HepG2 (cell line): ENCODE data around the gene HSPA1B. TPM values are rescaled to one million over a fixed set of nuclear protein-coding genes. Genes with fewer than 3 reads are reported as not detected.
A peak's percentile ranks its signal among the peaks of the same experiment; 100 is the strongest.

Source experiments
- ATRX ChIP-seq: sonication (generic); formaldehyde crosslinking; IDR thresholded peaks from 2 replicates; pipeline ENCODE4 v1.4.0; 2020; ENCODE audit warnings: missing genetic modification reagents, borderline replicate concordance
- CBX1 ChIP-seq: IDR thresholded peaks from one replicate; pipeline ENCODE4 v1.6.1; 2016; ENCODE audit warnings: antibody characterized with exemption, low read depth
- CHD4 ChIP-seq: fragments of 200-600 bp; sonication (generic); IDR thresholded peaks from 2 replicates; pipeline ENCODE4 v1.7.0; 2017; ENCODE audit warnings: mild to moderate bottlenecking, low read length, borderline replicate concordance
- FUBP1 ChIP-seq: sonication (generic); formaldehyde crosslinking; IDR thresholded peaks from 2 replicates; pipeline ENCODE4 v1.5.1; 2020; ENCODE audit warnings: missing genetic modification reagents, mild to moderate bottlenecking, borderline replicate concordance
- MXI1 ChIP-seq: IDR thresholded peaks from 3 replicates; pipeline ENCODE4 v1.6.1; 2012; ENCODE audit warnings: low read depth, low read length, inconsistent platforms, borderline replicate concordance
- NR0B2 ChIP-seq: sonication (generic); formaldehyde crosslinking; IDR thresholded peaks from 2 replicates; pipeline ENCODE4 v1.4.0; 2020; ENCODE audit warnings: mild to moderate bottlenecking, missing genetic modification reagents
- PCBP2 ChIP-seq: fragments of 200-400 bp; formaldehyde crosslinking; optimal IDR thresholded peaks from 2 replicates; pipeline ENCODE3; 2018; ENCODE audit warnings: low read length, low read depth; ENCODE audit not compliant: poor library complexity, severe bottlenecking
- PITX1 ChIP-seq: sonication (generic); formaldehyde crosslinking; IDR thresholded peaks from 2 replicates; pipeline ENCODE4 v1.5.1; 2020; ENCODE audit warnings: mild to moderate bottlenecking, missing genetic modification reagents
- POLR2AphosphoS2 ChIP-seq: IDR thresholded peaks from 2 replicates; pipeline ENCODE4 v1.6.1; 2011; ENCODE audit warnings: low read depth, low read length, improper control_type of control experiment
- RBFOX2 ChIP-seq: fragments of 200-400 bp; formaldehyde crosslinking; IDR thresholded peaks from 2 replicates; pipeline ENCODE4 v1.6.1; 2017; ENCODE audit warnings: low read depth, mild to moderate bottlenecking, low read length
- SETDB1 ChIP-seq: sonication (generic); formaldehyde crosslinking; IDR thresholded peaks from 2 replicates; pipeline ENCODE4 v1.5.1; 2020; ENCODE audit warnings: missing genetic modification reagents, mild to moderate bottlenecking, borderline replicate concordance
- SMARCE1 ChIP-seq: fragments of 450-650 bp; IDR thresholded peaks from 2 replicates; pipeline ENCODE4 v1.6.1; 2017; ENCODE audit warnings: borderline replicate concordance
- SP1 ChIP-seq, 2 experiments: fragments of 450-650 bp in 1 of 2; sonication (generic) in 1 of 2; formaldehyde crosslinking in 1 of 2; IDR thresholded peaks; 2 replicates each; pipeline versions ENCODE4 v1.4.0 to v1.6.1; 2016 to 2020; ENCODE audit warnings: missing genetic modification reagents in 1 of 2
- SP4 ChIP-seq: sonication (generic); formaldehyde crosslinking; IDR thresholded peaks from 2 replicates; pipeline ENCODE4 v1.8.1; 2023; ENCODE audit warnings: mild to moderate bottlenecking, missing genetic modification reagents
- ZBTB25 ChIP-seq: IDR thresholded peaks from 2 replicates; pipeline ENCODE4 v1.6.1; 2018; ENCODE audit warnings: missing genetic modification reagents
- ZBTB7A ChIP-seq: sonication (generic); formaldehyde crosslinking; IDR thresholded peaks from 2 replicates; pipeline ENCODE4 v1.8.0; 2022; ENCODE audit warnings: mild to moderate bottlenecking, missing genetic modification reagents
- ZIK1 ChIP-seq: sonication (generic); formaldehyde crosslinking; IDR thresholded peaks from 2 replicates; pipeline ENCODE4 v1.5.0; 2020; ENCODE audit warnings: mild to moderate bottlenecking, low read depth, missing genetic modification reagents, borderline replicate concordance
- ZNF18 ChIP-seq: sonication (generic); formaldehyde crosslinking; IDR thresholded peaks from 2 replicates; pipeline ENCODE4 v1.8.0; 2022; ENCODE audit warnings: mild to moderate bottlenecking, missing genetic modification reagents; ENCODE audit not compliant: insufficient replicate concordance
- ZNF207 ChIP-seq: fragments of 450-650 bp; IDR thresholded peaks from 2 replicates; pipeline ENCODE4 v1.6.1; 2016; ENCODE audit warnings: antibody characterized with exemption, borderline replicate concordance
- ZNF274 ChIP-seq: sonication (generic); formaldehyde crosslinking; IDR thresholded peaks from 2 replicates; pipeline ENCODE4 v1.5.1; 2020; ENCODE audit warnings: mild to moderate bottlenecking, missing genetic modification reagents
- polyA plus RNA-seq, 8 experiments: library from polyadenylated mRNA; depleted of rRNA in 3 of 8; stranded (reverse) in 7 of 8; unstranded in 1 of 8; fragments of >200 nt; fragmentation: Illumina TruSeq in 4 of 8; extraction: Trizol in 4 of 8; gene quantifications; 2 replicates each; pipeline versions ENCODE4 v1.2.1 to v1.2.3, GENCODE V29; 2011 to 2016; ENCODE audit warnings: low read depth in 4 of 8, missing spikeins in 1 of 8, mixed read lengths in 1 of 8; ENCODE audit not compliant: insufficient read depth in 1 of 8
- total RNA-seq, 5 experiments: library from RNA; depleted of rRNA; stranded (reverse); fragments of >200 nt; fragmentation: Illumina TruSeq; extraction: Trizol; gene quantifications; 2 replicates each; pipeline ENCODE4 v1.2.3, GENCODE V29; 2016; ENCODE audit warnings: low read depth in 1 of 5
- TF ChIP-seq, protein P1 (sequence below): sonication (generic); formaldehyde crosslinking; IDR thresholded peaks from 2 replicates; pipeline ENCODE4 v1.8.1; 2023; ENCODE audit warnings: mild to moderate bottlenecking, missing genetic modification reagents, borderline replicate concordance

The HSPA1B gene
- total and polyA plus RNA-seq, 2 of the 13 experiments (the other 11 are each of a cell fraction or from before 2014, with no cell fraction given) = 26.0 to 186 TPM

GRCh38 chr6:31795616-31796298 is 31.8 kb upstream of the HSPA1B start, which contains the start of gene VARS1 (continued):
- TF ChIP-seq, protein P1, sequence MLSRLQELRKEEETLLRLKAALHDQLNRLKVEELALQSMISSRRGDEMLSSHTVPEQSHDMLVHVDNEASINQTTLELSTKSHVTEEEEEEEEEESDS = no peak
- TF ChIP-seq SETDB1 (no peak), PITX1 (peak; percentile 67; the same call in 1 of the 2 replicates), ZIK1 (CRISPR knock-in tag) (peak; percentile 68; the same call in 1 of the 2 replicates), ZBTB7A (CRISPR knock-in tag) (no peak), POLR2AphosphoS2 (no peak), ATRX (CRISPR knock-in tag) (no peak), MXI1 (peak; percentile 99), ZBTB25 (peak; percentile 64; the same call in 1 of the 2 replicates), PCBP2 (no peak), CBX1 (peak; percentile 26), ZNF207 (no peak), FUBP1 (CRISPR knock-in tag) (no peak), SP4 (CRISPR knock-in tag) (peak; percentile 90), NR0B2 (CRISPR knock-in tag) (peak; percentile 99), RBFOX2 (peak; percentile 77), SMARCE1 (no peak), CHD4 (peak; percentile 41; the same call in 1 of the 2 replicates), ZNF274 (CRISPR knock-in tag) (peak; percentile 69; the same call in 1 of the 2 replicates), ZNF18 (CRISPR knock-in tag) (peak; percentile 86), SP1 (IDR thresholded peaks at IDR 0.05) (no peak), SP1 (CRISPR knock-in tag; IDR thresholded peaks at IDR 0.05) (0 out of 2 replicates have a peak, but pooled peaks have one; percentile 48)
